HUES6 (cell line): ENCODE data around the gene CREBRF.
A peak's percentile ranks its signal among the peaks of the same experiment; 100 is the strongest.
"Not testable (repeated sequence)": the region's sequence is repeated elsewhere in the genome, so short reads cannot be mapped to it uniquely, and the experiment has no call there.

Source experiments
- H3K27ac ChIP-seq: 2 replicates; pipeline ENCODE4 v1.7.0; 2013; ENCODE audit warnings: low read depth, mild to moderate bottlenecking, low read length, inconsistent platforms
- H3K27me3 ChIP-seq: 2 replicates; pipeline ENCODE4 v1.6.1; 2013; ENCODE audit warnings: low read length; ENCODE audit not compliant: control insufficient read depth, insufficient read depth
- H3K36me3 ChIP-seq: 2 replicates; pipeline ENCODE4 v1.6.1; 2013; ENCODE audit warnings: low read length; ENCODE audit not compliant: control insufficient read depth, insufficient read depth
- H3K4me1 ChIP-seq: 2 replicates; pipeline ENCODE4 v1.6.1; 2013; ENCODE audit warnings: low read length; ENCODE audit not compliant: control insufficient read depth, insufficient read depth
- H3K4me3 ChIP-seq: 2 replicates; pipeline ENCODE4 v1.5.1; 2013; ENCODE audit warnings: low read depth, low read length
- H3K9ac ChIP-seq: one replicate; pipeline ENCODE4 v1.6.1; 2013; ENCODE audit warnings: mild to moderate bottlenecking, low read length
- H3K9me3 ChIP-seq: 2 replicates; pipeline ENCODE4 v1.6.1; 2013; ENCODE audit warnings: low read depth, low read length; ENCODE audit not compliant: control insufficient read depth, insufficient read depth

The CREBRF gene

DNA sequence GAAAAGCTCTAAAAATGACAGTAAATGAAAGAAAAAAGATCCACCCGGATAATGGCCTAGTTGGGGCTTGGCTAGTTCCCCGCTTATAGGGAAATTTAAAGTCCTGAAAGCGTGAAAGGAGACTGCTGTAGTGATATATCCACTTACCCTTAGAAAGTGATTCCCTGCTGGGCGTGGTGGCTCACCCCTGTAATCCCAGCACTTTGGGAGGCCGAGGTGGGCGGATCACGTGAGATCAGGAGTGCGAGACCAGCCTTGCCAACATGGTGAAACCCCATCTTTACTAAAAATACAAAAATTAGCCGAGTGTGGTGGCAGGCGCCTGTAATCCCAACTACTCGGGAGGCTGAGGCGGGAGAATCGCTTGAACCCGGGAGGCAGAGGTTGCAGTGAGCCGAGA, 39.1 kb upstream of the CREBRF start:
- H3K36me3 ChIP-seq, H3K27me3 ChIP-seq, H3K9ac ChIP-seq, H3K9me3 ChIP-seq, H3K4me3 ChIP-seq: not testable (repeated sequence)
- H3K27ac ChIP-seq: 0 out of 2 replicates have a peak overlapping the region, but pooled peaks have one; percentile 1
- H3K4me1 ChIP-seq: peaks cover 17% of the 10 kb centered on the region

DNA sequence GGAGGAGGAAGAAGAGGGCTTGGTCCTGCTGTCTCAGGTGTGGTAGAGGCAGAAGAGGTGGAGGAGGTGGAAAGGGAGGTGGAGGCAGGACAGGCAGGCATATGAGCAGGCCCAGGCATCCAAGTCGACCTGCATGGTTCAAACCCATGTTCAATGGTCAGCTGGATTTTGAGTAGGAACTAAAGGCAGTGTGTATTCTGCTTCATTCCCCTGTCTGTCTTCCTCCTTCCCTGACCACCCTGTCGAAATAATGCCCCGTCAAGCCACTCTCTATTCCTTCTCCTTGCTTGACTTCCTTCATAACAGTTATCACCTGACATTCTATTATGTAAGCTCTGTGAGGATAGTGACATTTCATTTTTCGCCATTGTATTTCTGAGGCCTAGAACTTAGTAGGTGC, 37.8 kb upstream of the CREBRF start:
- H3K4me1 ChIP-seq: peaks cover 17% of the 10 kb centered on the region
- H3K9me3 ChIP-seq: no peaks in the 10 kb centered on the region
- H3K27ac ChIP-seq: no peak overlapping the region
- H3K36me3 ChIP-seq: peaks cover 9% of the 10 kb centered on the region
- no peak overlapping the region for H3K4me3 ChIP-seq
- H3K9ac ChIP-seq: no peak overlapping the region
- no peaks in the 10 kb centered on the region for H3K27me3 ChIP-seq

GRCh38 chr5:173020154-173020581, 36.0 kb upstream of the CREBRF start:
- no peaks in the 10 kb centered on the region for H3K9me3 ChIP-seq
- no peaks in the 10 kb centered on the region for H3K27me3 ChIP-seq
- H3K36me3 ChIP-seq: peaks cover 9% of the 10 kb centered on the region
- H3K27ac ChIP-seq: no peak overlapping the region
- no peak overlapping the region for H3K4me3 ChIP-seq
- no peak overlapping the region for H3K9ac ChIP-seq
- H3K4me1 ChIP-seq: peaks cover 17% of the 10 kb centered on the region

DNA sequence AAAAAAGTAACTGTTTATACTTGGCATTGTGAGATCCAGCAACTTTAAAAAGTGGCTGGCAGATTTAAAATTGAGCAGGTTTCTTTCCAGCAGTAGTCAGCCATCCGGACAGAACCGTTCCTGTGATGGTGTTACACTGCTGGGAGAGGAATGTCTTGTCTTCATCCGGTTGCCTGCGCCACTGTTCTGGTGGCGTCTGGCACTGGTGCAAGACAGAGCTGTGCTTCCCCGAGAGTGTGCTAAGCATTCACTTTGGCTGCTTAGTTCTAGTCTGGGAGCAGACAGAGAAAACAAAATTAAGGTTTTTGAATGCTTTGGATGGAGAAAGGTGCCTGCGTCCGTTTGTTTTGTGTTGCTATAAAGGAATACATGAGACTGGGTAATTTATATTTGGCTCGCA, 35.5 kb upstream of the CREBRF start:
- peaks cover 9% of the 10 kb centered on the region for H3K36me3 ChIP-seq
- no peak overlapping the region for H3K27ac ChIP-seq
- H3K9me3 ChIP-seq: no peaks in the 10 kb centered on the region
- no peaks in the 10 kb centered on the region for H3K27me3 ChIP-seq
- H3K9ac ChIP-seq: no peak overlapping the region
- H3K4me1 ChIP-seq: peaks cover 14% of the 10 kb centered on the region
- no peak overlapping the region for H3K4me3 ChIP-seq

DNA sequence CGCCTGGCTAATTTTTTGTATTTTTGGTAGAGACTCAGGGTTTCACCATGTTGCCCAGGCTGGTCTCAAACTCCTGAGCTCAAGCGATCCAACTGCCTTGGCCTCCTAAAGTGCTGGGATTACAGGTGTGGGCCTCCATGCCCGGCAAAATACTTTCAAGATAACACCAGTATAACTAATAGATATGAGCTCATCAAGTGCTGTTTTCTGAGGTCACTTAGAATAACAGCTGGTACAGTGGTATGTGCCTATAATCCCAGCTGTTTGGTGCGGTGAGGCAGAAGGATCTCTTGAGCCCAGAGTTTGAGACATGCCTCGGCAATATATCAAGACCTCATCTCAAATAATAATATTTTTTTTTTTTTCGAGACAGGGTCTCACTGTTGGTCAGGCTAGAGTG, 30.5 kb upstream of the CREBRF start:
- Histone ChIP-seq H3K9ac (no peak overlapping the region), H3K9me3 (no peaks in the 10 kb centered on the region), H3K4me3 (no peak overlapping the region), H3K4me1 (peaks cover 15% of the 10 kb centered on the region; the same call in 1 of the 2 replicates), H3K27ac (no peak overlapping the region), H3K36me3 (no peaks in the 10 kb centered on the region), H3K27me3 (no peaks in the 10 kb centered on the region)

DNA sequence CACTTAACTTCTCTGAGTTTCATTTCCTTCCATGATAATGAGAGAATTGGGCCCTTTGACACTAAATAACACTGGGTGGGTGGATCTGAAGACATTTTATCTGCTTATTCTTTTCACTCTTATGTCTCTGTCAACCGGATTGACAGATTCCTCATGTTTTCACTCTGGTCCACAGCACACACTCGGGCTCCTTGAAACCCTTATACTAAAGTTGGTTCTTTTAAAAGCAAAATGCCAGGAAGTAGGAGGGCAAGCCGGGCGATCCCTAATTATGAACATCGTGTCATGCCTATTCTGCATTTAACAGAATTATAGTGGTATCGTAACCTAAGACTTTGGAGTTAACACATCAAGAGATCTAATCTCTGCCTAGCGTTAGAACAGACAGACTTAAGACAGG, 28.2 kb upstream of the CREBRF start:
- Histone ChIP-seq H3K9ac (no peak overlapping the region), H3K36me3 (no peaks in the 10 kb centered on the region), H3K27ac (no peak overlapping the region), H3K9me3 (no peaks in the 10 kb centered on the region), H3K4me1 (peaks cover 15% of the 10 kb centered on the region; the same call in 1 of the 2 replicates), H3K27me3 (no peaks in the 10 kb centered on the region), H3K4me3 (no peak overlapping the region)

GRCh38 chr5:173028811-173029327, 27.3 kb upstream of the CREBRF start:
- Histone ChIP-seq H3K27me3 (no peaks in the 10 kb centered on the region), H3K9me3 (no peaks in the 10 kb centered on the region), H3K27ac (no peak overlapping the region), H3K4me1 (peaks cover 15% of the 10 kb centered on the region; the same call in 1 of the 2 replicates), H3K9ac (no peak overlapping the region), H3K4me3 (no peak overlapping the region), H3K36me3 (0 out of 2 replicates have a peak, but pooled peaks cover 1% of the 10 kb centered on the region)

DNA sequence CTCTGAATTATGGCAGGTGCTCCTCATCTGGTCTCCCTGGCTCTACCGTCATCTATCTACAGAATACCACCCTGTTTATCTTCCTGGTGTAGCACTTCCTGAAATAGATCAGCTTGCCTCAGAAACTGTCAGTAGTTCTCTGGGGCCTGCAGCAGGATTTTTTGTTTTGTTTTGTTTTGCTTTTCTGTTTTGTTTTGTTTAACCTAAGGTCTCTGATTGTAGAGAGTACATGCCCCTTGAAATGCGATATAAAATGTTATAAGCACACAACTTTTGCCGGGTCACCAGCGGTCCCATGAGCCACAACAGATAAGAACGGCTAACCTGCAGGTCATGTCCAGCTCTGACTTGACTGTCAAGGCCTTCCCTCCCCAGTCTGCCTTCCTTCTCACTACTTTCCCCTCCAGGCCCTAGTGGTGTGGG, 26.6 kb upstream of the CREBRF start:
- no peak overlapping the region for H3K9ac ChIP-seq
- H3K4me3 ChIP-seq: no peak overlapping the region
- no peaks in the 10 kb centered on the region for H3K9me3 ChIP-seq
- peaks cover 8% of the 10 kb centered on the region for H3K36me3 ChIP-seq
- H3K27me3 ChIP-seq: no peaks in the 10 kb centered on the region
- H3K4me1 ChIP-seq: peaks cover 15% of the 10 kb centered on the region; the same call in 1 of the 2 replicates
- H3K27ac ChIP-seq: no peak overlapping the region

GRCh38 chr5:173032096-173032495, 24.1 kb upstream of the CREBRF start:
- H3K27ac ChIP-seq, H3K27me3 ChIP-seq, H3K9me3 ChIP-seq, H3K9ac ChIP-seq, H3K4me3 ChIP-seq: not testable (repeated sequence)
- H3K4me1 ChIP-seq: peaks cover 15% of the 10 kb centered on the region; the same call in 1 of the 2 replicates
- peaks cover 16% of the 10 kb centered on the region for H3K36me3 ChIP-seq

DNA sequence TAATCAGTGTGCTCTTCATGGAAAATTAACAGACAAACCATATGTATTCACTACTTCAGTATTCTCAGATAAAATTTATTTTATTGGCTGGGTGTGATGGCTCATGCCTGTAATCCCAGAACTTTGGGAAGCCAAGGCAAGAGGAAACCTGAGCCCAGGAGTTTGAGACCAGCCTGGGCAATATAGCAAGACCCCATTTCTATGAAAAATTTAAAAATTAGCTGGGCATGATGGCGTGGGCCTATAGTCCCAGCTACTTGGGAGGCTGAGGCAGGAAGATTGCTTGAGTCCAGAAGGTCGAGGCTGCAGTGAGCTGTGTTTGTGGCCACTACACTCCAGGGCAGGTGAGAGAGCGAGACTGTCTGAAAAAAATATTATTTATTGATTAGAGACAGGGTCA, 23.4 kb upstream of the CREBRF start:
- H3K27me3 ChIP-seq: no peaks in the 10 kb centered on the region
- H3K9me3 ChIP-seq: no peaks in the 10 kb centered on the region
- H3K4me1 ChIP-seq: peaks cover 15% of the 10 kb centered on the region; the same call in 1 of the 2 replicates
- no peak overlapping the region for H3K27ac ChIP-seq
- peaks cover 16% of the 10 kb centered on the region for H3K36me3 ChIP-seq
- H3K9ac ChIP-seq: no peak overlapping the region
- H3K4me3 ChIP-seq: no peak overlapping the region

DNA sequence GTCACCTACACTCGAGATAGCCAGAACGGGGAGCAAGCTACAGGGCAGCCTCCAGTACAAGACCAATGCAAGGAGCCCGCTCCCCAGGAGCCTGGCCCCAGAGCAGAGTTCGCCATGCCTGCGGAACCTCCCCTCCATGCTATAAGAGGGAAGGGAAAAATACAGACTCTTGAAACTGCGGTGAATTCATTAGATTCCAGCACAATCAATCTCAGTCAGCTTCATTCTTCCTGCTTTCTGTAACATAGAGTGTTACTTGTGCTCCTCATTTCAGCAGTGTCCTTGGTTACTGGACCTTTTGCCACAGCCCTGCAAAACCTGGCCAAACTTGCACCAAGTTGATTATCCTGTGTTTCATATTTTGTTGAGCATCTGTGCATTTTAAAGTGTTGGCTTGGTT, 22.2 kb upstream of the CREBRF start:
- Histone ChIP-seq H3K9ac (no peak overlapping the region), H3K9me3 (no peaks in the 10 kb centered on the region), H3K27me3 (no peaks in the 10 kb centered on the region), H3K27ac (no peak overlapping the region), H3K4me1 (peaks cover 5% of the 10 kb centered on the region; the same call in 1 of the 2 replicates), H3K4me3 (no peak overlapping the region), H3K36me3 (peaks cover 16% of the 10 kb centered on the region)
